Activated naive CD4-positive, alpha-beta T cell treated with anti-CD3 and anti-CD28 coated beads, Interleukin-2, amount 50 U/mL, for 24 hours (primary cell): ENCODE measurements around the gene PSMD13.
"Not testable (repeated sequence)": the region's sequence is repeated elsewhere in the genome, so short reads cannot be mapped to it uniquely, and the experiment has no call there.

ENCODE experiments used
- H3K27ac Mint-ChIP-seq: one replicate; pipeline ENCODE4 v1.8.0; 2021; ENCODE audit warnings: mild to moderate bottlenecking, mixed read lengths
- H3K27me3 Mint-ChIP-seq: one replicate; pipeline ENCODE4 v1.8.0; 2021; ENCODE audit warnings: mixed read lengths
- H3K36me3 Mint-ChIP-seq: one replicate; pipeline ENCODE4 v1.8.0; 2021; ENCODE audit warnings: mixed read lengths
- H3K4me1 Mint-ChIP-seq: one replicate; pipeline ENCODE4 v1.8.0; 2021; ENCODE audit warnings: mixed read lengths
- H3K4me3 Mint-ChIP-seq: one replicate; pipeline ENCODE4 v1.8.0; 2021; ENCODE audit warnings: mild to moderate bottlenecking, mixed read lengths
- H3K9me3 Mint-ChIP-seq: one replicate; pipeline ENCODE4 v1.8.0; 2021; ENCODE audit warnings: mixed read lengths

The PSMD13 gene

DNA sequence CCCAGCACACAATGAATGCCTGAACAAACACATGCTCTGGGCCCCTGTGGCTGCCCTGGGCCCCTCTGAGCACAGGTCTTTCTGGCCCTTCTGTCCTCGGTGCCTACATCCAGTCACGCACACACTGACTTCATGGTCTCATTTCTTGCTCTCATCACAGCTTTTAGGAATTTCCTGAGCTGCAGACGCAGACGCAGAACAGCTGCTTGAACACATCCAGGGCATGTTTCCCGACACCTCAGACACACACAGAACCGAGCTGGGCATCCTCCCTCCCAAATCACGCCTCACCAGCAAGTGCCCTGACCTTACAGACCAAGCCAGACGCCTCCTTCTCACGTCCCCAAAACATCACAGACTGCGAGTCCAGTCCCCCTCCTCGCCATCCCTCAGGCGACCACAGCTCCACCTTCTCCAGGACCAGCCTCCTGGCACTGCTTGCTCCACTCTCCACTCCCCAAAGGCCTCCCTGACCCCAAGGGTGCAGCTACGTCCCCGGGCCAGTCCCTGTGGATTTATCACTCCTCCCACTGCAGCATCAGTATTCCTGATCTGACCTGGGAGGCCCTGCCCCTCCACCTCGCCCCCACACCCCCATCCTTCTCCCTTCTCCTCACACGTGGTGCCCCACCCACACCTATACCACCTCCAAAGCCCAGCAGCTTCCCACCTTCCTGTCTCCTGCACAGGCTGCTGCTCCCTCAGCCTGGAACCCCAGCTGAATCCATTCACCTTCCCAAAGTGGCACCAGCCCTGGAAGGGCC is 13.6 kb upstream of the PSMD13 start:
- H3K27ac Mint-ChIP-seq: no peak overlapping the region
- peaks cover 11% of the 10 kb centered on the region for H3K36me3 Mint-ChIP-seq
- H3K9me3 Mint-ChIP-seq: no peaks in the 10 kb centered on the region
- H3K4me1 Mint-ChIP-seq: peaks cover 11% of the 10 kb centered on the region
- H3K4me3 Mint-ChIP-seq: no peak overlapping the region
- no peaks in the 10 kb centered on the region for H3K27me3 Mint-ChIP-seq

DNA sequence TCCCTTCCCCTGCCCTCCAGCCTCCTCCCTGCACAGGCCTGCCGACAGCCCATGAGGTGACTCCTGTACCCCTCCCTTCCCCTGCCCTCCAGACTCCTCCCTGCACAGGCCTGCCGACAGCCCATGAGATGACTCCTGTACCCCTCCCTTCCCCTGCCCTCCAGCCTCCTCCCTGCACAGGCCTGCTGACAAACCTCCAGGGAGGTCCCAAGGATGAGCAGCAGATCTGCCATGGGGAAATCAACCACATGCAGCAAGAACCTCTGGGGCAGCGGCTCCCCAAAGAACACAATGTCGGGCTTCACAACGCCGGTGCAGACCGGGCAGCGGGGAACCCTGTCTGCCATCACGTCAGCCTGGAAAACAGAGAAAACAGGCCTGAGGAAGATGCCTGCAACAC is 12.9 kb upstream of the PSMD13 start:
- no peaks in the 10 kb centered on the region for H3K27me3 Mint-ChIP-seq
- H3K4me1 Mint-ChIP-seq: peaks cover 18% of the 10 kb centered on the region
- peaks cover 11% of the 10 kb centered on the region for H3K36me3 Mint-ChIP-seq
- H3K4me3 Mint-ChIP-seq: no peak overlapping the region
- H3K9me3 Mint-ChIP-seq: no peaks in the 10 kb centered on the region
- H3K27ac Mint-ChIP-seq: no peak overlapping the region

DNA sequence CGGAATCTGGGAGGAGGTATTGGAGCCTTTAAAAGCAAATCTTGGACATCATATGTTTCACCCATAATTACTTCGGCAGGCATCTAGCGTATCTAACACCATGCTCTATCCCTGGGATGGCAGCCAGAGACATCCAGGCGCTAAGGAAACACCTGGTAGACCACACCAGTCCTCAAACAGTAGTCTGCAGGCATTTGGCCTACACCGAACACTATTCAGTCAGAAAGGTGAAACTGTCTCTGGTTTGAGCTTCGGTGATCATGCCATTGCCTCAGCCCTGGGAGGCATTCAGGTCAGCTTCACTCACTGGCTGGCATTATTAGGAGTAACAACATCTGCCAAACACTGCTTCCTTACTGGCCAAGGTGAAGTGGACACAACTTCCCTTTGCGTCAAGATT is 12.4 kb upstream of the PSMD13 start:
- no peak overlapping the region for H3K4me3 Mint-ChIP-seq
- H3K4me1 Mint-ChIP-seq: peaks cover 18% of the 10 kb centered on the region
- no peaks in the 10 kb centered on the region for H3K27me3 Mint-ChIP-seq
- peaks cover 9% of the 10 kb centered on the region for H3K36me3 Mint-ChIP-seq
- H3K27ac Mint-ChIP-seq: no peak overlapping the region
- H3K9me3 Mint-ChIP-seq: no peaks in the 10 kb centered on the region

GRCh38 chr11:225734-226453 is 10.9 kb upstream of the PSMD13 start:
- Mint-ChIP-seq H3K4me1 (peaks cover 18% of the 10 kb centered on the region), H3K27me3 (no peaks in the 10 kb centered on the region), H3K9me3 (no peaks in the 10 kb centered on the region), H3K4me3 (no peak overlapping the region), H3K36me3 (peaks cover 10% of the 10 kb centered on the region), H3K27ac (no peak overlapping the region)

DNA sequence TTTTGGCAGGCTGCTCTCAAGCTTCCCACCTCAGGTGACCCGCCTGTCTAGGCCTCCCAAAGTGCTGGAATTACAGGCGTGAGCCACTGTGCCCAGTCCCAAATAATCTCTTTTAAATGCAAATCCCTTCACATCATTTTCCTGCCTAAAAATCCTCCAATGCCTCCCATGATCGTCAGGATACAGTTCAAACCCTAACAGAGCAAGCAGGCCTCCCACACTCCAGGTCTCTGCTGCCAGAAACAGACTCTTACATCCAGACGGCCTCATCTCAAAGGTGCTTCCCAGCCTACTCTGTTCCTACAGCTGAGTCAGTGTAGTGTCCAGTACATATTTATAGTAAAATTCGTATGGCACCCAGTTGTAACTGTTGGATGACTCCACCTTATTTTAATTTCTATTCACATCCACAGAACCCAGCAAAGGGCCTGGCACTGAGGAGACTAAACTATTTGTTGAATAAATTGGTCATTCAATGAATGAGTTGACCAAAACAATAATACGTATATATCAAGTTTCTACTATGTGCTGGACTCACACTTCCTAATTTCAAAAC is 8.9 kb upstream of the PSMD13 start:
- no peaks in the 10 kb centered on the region for H3K27me3 Mint-ChIP-seq
- H3K27ac Mint-ChIP-seq: no peak overlapping the region
- no peaks in the 10 kb centered on the region for H3K9me3 Mint-ChIP-seq
- H3K36me3 Mint-ChIP-seq: peaks cover 10% of the 10 kb centered on the region
- H3K4me3 Mint-ChIP-seq: no peak overlapping the region
- H3K4me1 Mint-ChIP-seq: peaks cover 18% of the 10 kb centered on the region

DNA sequence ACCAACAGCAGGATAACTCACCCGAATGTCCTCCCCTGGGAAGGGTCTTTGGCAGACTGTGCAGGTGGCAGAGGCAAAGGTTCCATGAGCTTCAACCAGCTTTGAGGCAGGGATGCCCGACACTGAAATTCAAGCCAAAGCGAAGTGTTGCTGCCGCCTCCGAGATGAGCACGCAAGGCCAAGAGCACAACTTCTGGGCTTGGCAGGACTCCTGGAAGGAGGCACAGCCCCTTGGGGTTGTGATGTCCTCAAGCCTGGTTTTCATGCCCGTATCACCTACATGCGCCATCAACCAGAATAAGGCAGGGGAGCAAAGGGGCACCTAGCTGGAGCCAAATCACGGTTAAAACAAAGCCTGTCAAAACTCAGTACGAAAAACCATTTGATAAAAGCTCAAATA is 6.3 kb upstream of the PSMD13 start:
- Mint-ChIP-seq H3K9me3 (no peaks in the 10 kb centered on the region), H3K4me3 (no peak overlapping the region), H3K27ac (no peak overlapping the region), H3K36me3 (peaks cover 7% of the 10 kb centered on the region), H3K4me1 (peaks cover 23% of the 10 kb centered on the region), H3K27me3 (no peaks in the 10 kb centered on the region)

DNA sequence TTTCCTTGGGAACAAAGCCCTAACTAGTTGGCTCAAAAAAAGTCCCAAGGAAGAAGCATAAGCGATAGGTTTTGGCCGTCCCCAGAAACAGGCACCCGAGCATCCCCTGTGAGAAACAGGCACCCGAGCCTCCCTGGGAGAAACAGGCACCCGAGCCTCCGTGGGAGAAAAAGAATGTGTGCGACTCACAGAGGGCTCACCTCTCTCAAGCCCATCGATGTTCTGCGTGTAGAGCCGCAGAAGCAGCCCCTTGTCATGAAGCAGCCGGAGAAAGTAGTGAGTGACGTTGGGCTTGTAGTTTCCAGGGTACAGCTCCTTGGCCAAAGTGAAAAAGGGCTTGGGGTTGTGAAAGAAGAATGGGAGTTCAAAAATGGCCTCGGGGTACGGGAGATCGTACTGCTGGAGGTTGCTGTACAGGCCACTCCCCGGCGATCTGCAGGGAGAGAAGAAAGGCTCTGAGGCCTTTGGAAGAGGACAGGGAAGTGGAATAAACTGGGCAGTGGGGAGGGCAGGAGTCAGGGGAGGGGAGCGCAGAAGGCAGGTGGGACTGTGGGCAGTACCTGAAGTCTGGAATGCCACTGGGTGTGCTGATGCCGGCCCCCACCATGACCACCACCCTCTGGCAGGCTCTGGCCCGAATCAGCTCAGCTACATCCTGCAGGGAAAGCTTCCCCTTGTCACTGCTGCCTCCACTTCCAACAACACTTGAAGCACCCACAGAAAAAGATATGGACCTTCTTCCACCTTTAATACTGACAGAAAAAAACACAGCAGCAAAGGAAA is 3.8 kb upstream of the PSMD13 start:
- Mint-ChIP-seq H3K4me1 (peaks cover 23% of the 10 kb centered on the region), H3K27ac (peak overlapping the region; percentile 55), H3K4me3 (no peak overlapping the region), H3K36me3 (peaks cover 5% of the 10 kb centered on the region), H3K9me3 (no peaks in the 10 kb centered on the region), H3K27me3 (no peaks in the 10 kb centered on the region)

DNA sequence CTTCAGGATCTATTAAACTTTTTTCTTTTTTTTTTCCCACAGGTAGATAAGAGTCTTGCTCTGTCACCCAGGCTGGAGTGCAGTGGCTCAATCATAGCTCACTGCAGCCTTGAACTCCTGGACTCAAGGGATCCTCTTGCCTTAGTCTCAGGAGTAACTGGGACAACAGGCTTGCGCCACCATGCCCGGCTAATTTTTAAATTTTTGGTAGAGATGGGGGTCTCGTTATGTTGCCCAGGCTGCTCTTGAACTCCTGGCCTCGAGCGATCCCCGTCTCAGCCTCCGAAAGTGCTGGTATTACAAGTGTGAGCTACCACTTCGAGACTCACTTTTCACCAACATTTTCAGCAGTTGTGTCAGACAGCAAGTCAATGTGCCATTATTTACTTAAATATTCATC is 1.6 kb upstream of the PSMD13 start:
- Mint-ChIP-seq H3K36me3 (peaks cover 5% of the 10 kb centered on the region), H3K27me3 (no peaks in the 10 kb centered on the region), H3K4me1 (peaks cover 33% of the 10 kb centered on the region), H3K27ac (peak overlapping the region; percentile 96), H3K4me3 (peak overlapping the region; percentile 84), H3K9me3 (no peaks in the 10 kb centered on the region)

DNA sequence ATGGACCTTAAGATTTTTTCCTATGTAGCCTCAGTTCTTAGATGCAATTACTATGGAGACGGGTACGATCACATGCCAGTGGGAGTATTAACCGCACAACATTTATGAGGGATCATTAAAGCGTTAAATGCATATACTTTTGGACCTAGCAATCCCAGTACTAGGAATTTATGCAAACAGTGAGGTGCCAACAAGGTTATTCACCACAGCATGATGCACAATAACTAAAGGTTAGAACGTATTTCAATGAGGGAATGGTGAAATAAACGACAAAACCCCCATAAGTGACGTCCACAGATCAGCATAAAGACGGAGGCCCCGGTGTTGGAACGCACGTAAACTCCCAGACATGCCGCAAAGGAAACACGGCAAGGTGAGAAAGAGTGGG is 1.2 kb upstream of the PSMD13 start:
- Mint-ChIP-seq H3K4me1 (peaks cover 37% of the 10 kb centered on the region), H3K4me3 (peak overlapping the region; percentile 84), H3K9me3 (no peaks in the 10 kb centered on the region), H3K27me3 (no peaks in the 10 kb centered on the region), H3K27ac (peak overlapping the region; percentile 96), H3K36me3 (peaks cover 5% of the 10 kb centered on the region)

DNA sequence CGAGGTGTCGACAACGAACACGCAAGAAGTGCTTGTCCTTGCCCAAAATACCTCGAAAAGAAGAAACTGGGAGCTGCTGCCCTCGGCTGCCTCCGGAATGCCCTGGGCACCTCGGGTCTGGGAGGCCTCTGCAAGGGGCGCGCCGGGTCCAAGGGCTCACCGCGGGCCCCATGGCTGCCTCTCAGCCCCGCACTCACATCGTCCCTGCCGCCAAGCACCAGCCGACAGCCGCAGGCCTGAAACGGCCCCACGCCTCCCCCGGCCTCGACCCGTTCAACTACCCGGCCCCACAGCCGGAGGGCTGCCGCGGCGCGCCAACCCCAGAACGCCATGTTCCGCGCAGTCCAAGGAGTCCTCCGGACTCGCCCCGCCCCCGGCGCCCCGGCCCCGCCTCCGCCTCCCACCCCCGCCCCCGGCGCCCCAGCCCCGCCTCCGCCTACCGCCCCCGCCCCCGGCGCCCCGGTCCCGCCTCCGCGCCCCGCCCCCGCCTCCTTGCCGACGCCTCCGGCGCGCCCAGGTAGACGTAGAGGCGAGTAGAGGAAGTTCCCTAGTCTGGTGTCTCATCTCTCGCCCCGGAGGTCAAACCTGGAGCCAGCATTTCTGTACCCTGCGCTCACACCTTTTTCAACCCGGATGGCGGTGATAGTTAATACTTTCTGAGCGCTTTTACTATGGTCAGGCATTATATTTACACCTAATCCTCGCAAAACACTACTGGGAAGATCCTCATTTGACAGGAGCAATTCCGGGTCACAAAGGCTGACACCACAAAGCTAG is 591 bp upstream of the PSMD13 start, which contains the start of gene SIRT3:
TSS of gene SIRT3 (minus strand) at position 346 of the 777 bp plus-strand sequence. CDS start at position 332, 14 bp downstream.
- peaks cover 7% of the 10 kb centered on the region for H3K36me3 Mint-ChIP-seq
- H3K27me3 Mint-ChIP-seq: no peaks in the 10 kb centered on the region
- H3K4me1 Mint-ChIP-seq: peaks cover 38% of the 10 kb centered on the region
- peak within 1 kb of the TSS; percentile 97 for H3K4me3 Mint-ChIP-seq
- no peaks in the 10 kb centered on the region for H3K9me3 Mint-ChIP-seq
- H3K27ac Mint-ChIP-seq: peak within 1 kb of the TSS; percentile 99

DNA sequence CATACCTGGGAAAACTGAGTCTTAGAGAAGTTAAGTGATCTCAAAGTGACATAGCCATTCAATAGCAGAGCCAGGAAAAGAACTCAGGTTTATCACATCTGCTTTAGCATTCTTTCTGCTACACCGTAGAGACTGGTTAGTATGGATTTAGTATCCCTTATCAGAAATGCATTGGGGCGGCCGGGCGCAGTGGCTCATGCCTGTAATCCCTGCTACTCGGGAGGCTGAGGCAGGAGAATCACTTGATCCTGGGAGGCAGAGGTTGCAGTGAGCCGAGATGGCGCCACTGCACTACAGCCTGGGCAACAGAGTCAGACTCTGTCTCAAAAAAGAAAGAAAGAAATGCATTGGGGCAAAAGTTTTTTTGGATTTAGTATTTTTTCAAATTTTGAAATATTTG is 1.6 kb downstream of the PSMD13 start:
- H3K4me1 Mint-ChIP-seq: peaks cover 56% of the 10 kb centered on the region
- peak overlapping the region; percentile 99 for H3K27ac Mint-ChIP-seq
- peaks cover 15% of the 10 kb centered on the region for H3K36me3 Mint-ChIP-seq
- H3K4me3 Mint-ChIP-seq: peak overlapping the region; percentile 97
- not testable (repeated sequence) for H3K9me3 Mint-ChIP-seq, H3K27me3 Mint-ChIP-seq

DNA sequence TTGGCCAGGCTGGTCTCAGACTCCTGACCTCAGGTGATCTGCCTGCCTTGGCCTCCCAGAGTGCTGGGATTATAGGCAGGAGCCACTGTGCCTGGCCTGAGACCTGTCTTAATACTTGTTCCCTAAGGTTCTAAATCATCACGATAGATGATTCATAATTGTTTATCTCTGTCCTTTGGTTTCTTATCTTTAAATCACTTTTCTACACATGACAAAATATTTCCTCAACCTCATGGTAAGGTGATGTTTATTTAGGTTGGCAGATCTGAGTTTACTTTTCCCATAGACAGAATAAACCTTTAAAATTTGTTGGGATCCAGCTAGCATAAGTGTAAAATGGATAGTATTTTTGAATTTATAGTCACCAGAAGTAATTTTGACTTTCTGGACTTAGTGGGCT is 3.5 kb downstream of the PSMD13 start:
- H3K4me3 Mint-ChIP-seq: peak overlapping the region; percentile 45
- H3K36me3 Mint-ChIP-seq: peaks cover 19% of the 10 kb centered on the region
- peak overlapping the region; percentile 47 for H3K27ac Mint-ChIP-seq
- H3K27me3 Mint-ChIP-seq: no peaks in the 10 kb centered on the region
- peaks cover 59% of the 10 kb centered on the region for H3K4me1 Mint-ChIP-seq
- no peaks in the 10 kb centered on the region for H3K9me3 Mint-ChIP-seq

GRCh38 chr11:241634-242033 is 4.9 kb downstream of the PSMD13 start:
- peak overlapping the region; percentile 1 for H3K4me3 Mint-ChIP-seq

GRCh38 chr11:244376-244775 is 7.6 kb downstream of the PSMD13 start:
- H3K27me3 Mint-ChIP-seq: no peaks in the 10 kb centered on the region
- H3K9me3 Mint-ChIP-seq: no peaks in the 10 kb centered on the region
- H3K4me3 Mint-ChIP-seq: no peak overlapping the region
- H3K4me1 Mint-ChIP-seq: peaks cover 43% of the 10 kb centered on the region
- H3K36me3 Mint-ChIP-seq: peaks cover 31% of the 10 kb centered on the region
- H3K27ac Mint-ChIP-seq: no peak overlapping the region

More at GRCh38 chr11:241634-242033, 4.9 kb downstream of the PSMD13 start:
- peaks cover 23% of the 10 kb centered on the region for H3K36me3 Mint-ChIP-seq
- H3K4me1 Mint-ChIP-seq: peaks cover 54% of the 10 kb centered on the region
- no peaks in the 10 kb centered on the region for H3K27me3 Mint-ChIP-seq
- peak overlapping the region; percentile 92 for H3K27ac Mint-ChIP-seq
- no peaks in the 10 kb centered on the region for H3K9me3 Mint-ChIP-seq

- Mint-ChIP-seq H3K27ac (no peak overlapping the region), H3K36me3 (peaks cover 27% of the 10 kb centered on the region), H3K4me3 (no peak overlapping the region), H3K27me3 (no peaks in the 10 kb centered on the region), H3K4me1 (peaks cover 28% of the 10 kb centered on the region), H3K9me3 (no peaks in the 10 kb centered on the region)
These were observed 12.3 kb downstream of the PSMD13 start for GRCh38 chr11:249062-249461.
